Measurements from ENCODE around the gene PIGQ. TPM values are rescaled to one million over a fixed set of nuclear protein-coding genes. Genes with fewer than 3 reads are reported as not detected.

PIGQ gene
- total and polyA plus RNA-seq, 4 donors = 34.9 to 98.2 (median 61.4) TPM

- no peaks in the 10 kb centered on the region for H3K27me3 ChIP-seq (ENCODE audit: control insufficient read depth in 3 of 3, insufficient read depth in 3 of 3, low read length in 2 of 3)
- WGBS, 2 donors = 94% methylated on average over 8 of the region's 8 CpGs
- ATAC-seq (ENCODE audit: insufficient read depth, low FRiP score) = no peak
- no peak for DNase-seq
- peaks cover 0 to 30% (median 22%) of the 10 kb centered on the region in 5 donors for H3K4me1 ChIP-seq (ENCODE audit: control insufficient read depth in 5 of 5, insufficient read depth in 5 of 5, low read length in 5 of 5)
- no peak overlapping the region for H3K4me3 ChIP-seq
- no peak for TF ChIP-seq CTCF (IDR thresholded peaks at IDR 0.05; ENCODE audit: control extremely low read depth, extremely low read depth)
- no peaks in the 10 kb centered on the region for H3K9me3 ChIP-seq (ENCODE audit: control insufficient read depth in 4 of 4, insufficient read depth in 3 of 4, low read length in 3 of 4)
- H3K27ac ChIP-seq (ENCODE audit: low read depth in 1 of 2, low read length in 1 of 2) = no peak overlapping the region
- H3K36me3 ChIP-seq (ENCODE audit: control insufficient read depth in 4 of 4, insufficient read depth in 4 of 4, low read length in 4 of 4) = peaks cover 0 to 8% (median 6%) of the 10 kb centered on the region in 4 donors
- H3K9ac ChIP-seq (ENCODE audit: insufficient read depth in 1 of 2, low read length in 2 of 2) = no peak overlapping the region
These were observed 44.6 kb upstream of the PIGQ start for GRCh38 chr16:525123-525519.

GRCh38 chr16:525520-526180 is 44.1 kb upstream of the PIGQ start:
- Histone ChIP-seq H3K27ac (ENCODE audit: low read depth in 1 of 2, low read length in 1 of 2) (peak overlapping the region; percentile 33 to 42), H3K27me3 (ENCODE audit: control insufficient read depth in 3 of 3, insufficient read depth in 3 of 3, low read length in 2 of 3) (no peaks in the 10 kb centered on the region), H3K9me3 (ENCODE audit: control insufficient read depth in 4 of 4, insufficient read depth in 3 of 4, low read length in 3 of 4) (no peaks in the 10 kb centered on the region), H3K36me3 (ENCODE audit: control insufficient read depth in 4 of 4, insufficient read depth in 4 of 4, low read length in 4 of 4) (peaks cover 0 to 4% (median 2%) of the 10 kb centered on the region in 4 donors), H3K9ac (ENCODE audit: insufficient read depth in 1 of 2, low read length in 2 of 2) (no peak overlapping the region), H3K4me3 (no peak overlapping the region), H3K4me1 (ENCODE audit: control insufficient read depth in 5 of 5, insufficient read depth in 5 of 5, low read length in 5 of 5) (peaks cover 0 to 30% (median 22%) of the 10 kb centered on the region in 5 donors)
- ATAC-seq (ENCODE audit: insufficient read depth, low FRiP score) = no peak
- no peak for DNase-seq
- TF ChIP-seq CTCF (IDR thresholded peaks at IDR 0.05; ENCODE audit: control extremely low read depth, extremely low read depth) = no peak
- WGBS, 2 donors = 75 to 81% methylated on average over 13 of the region's 13 CpGs

GRCh38 chr16:526181-527014 is 43.4 kb upstream of the PIGQ start:
- H3K9ac ChIP-seq (ENCODE audit: insufficient read depth in 1 of 2, low read length in 2 of 2) = peak overlapping the region; percentile 68 to 82
- TF ChIP-seq CTCF (IDR thresholded peaks at IDR 0.05; ENCODE audit: control extremely low read depth, extremely low read depth) = no peak
- DNase-seq = peak; percentile 66 to 73 (median 69)
- H3K4me1 ChIP-seq (ENCODE audit: control insufficient read depth in 5 of 5, insufficient read depth in 5 of 5, low read length in 5 of 5) = peaks cover 0 to 30% (median 22%) of the 10 kb centered on the region in 5 donors
- H3K27ac ChIP-seq (ENCODE audit: low read depth in 1 of 2, low read length in 1 of 2) = peak overlapping the region; percentile 97 to 98
- ATAC-seq (ENCODE audit: insufficient read depth, low FRiP score) = peak; percentile 3
- H3K27me3 ChIP-seq (ENCODE audit: control insufficient read depth in 3 of 3, insufficient read depth in 3 of 3, low read length in 2 of 3) = no peaks in the 10 kb centered on the region
- H3K9me3 ChIP-seq (ENCODE audit: control insufficient read depth in 4 of 4, insufficient read depth in 3 of 4, low read length in 3 of 4) = no peaks in the 10 kb centered on the region
- H3K4me3 ChIP-seq = peak overlapping the region; percentile 55
- H3K36me3 ChIP-seq (ENCODE audit: control insufficient read depth in 4 of 4, insufficient read depth in 4 of 4, low read length in 4 of 4) = peaks cover 0 to 2% (median 0%) of the 10 kb centered on the region in 4 donors
- 9 to 15% methylated on average over 23 to 26 of the region's 26 CpGs for WGBS, 2 donors

Data from lung (tissue), 12 donors.